HUES6 (cell line): ENCODE data around the gene LGR5.
"Not testable (repeated sequence)": the region's sequence is repeated elsewhere in the genome, so short reads cannot be mapped to it uniquely, and the experiment has no call there.

Experiments
- H3K27ac ChIP-seq: 2 replicates; pipeline ENCODE4 v1.7.0; 2013; ENCODE audit warnings: low read depth, mild to moderate bottlenecking, low read length, inconsistent platforms
- H3K27me3 ChIP-seq: 2 replicates; pipeline ENCODE4 v1.6.1; 2013; ENCODE audit warnings: low read length; ENCODE audit not compliant: control insufficient read depth, insufficient read depth
- H3K36me3 ChIP-seq: 2 replicates; pipeline ENCODE4 v1.6.1; 2013; ENCODE audit warnings: low read length; ENCODE audit not compliant: control insufficient read depth, insufficient read depth
- H3K4me1 ChIP-seq: 2 replicates; pipeline ENCODE4 v1.6.1; 2013; ENCODE audit warnings: low read length; ENCODE audit not compliant: control insufficient read depth, insufficient read depth
- H3K4me3 ChIP-seq: 2 replicates; pipeline ENCODE4 v1.5.1; 2013; ENCODE audit warnings: low read depth, low read length
- H3K9ac ChIP-seq: one replicate; pipeline ENCODE4 v1.6.1; 2013; ENCODE audit warnings: mild to moderate bottlenecking, low read length
- H3K9me3 ChIP-seq: 2 replicates; pipeline ENCODE4 v1.6.1; 2013; ENCODE audit warnings: low read depth, low read length; ENCODE audit not compliant: control insufficient read depth, insufficient read depth

Gene LGR5

DNA sequence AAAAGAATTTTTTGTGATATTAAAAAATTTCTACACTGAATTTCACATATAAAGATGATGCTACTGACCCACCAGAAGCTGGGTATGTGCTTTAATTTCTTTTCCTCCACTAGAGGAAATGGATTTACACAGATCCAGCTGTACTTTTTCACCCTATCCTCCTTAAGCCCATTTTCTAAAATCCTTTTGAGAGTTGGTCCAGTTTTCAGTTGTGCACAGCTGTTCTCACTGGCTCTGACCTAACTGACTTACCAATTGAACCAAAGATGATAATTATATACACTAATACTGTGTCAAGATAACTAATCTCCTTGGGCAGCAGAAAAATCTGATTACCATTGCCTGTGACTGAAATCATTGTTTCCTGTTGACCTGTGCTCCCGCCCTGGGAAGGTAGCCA lies 115.6 kb downstream of the LGR5 start:
- no peaks in the 10 kb centered on the region for H3K36me3 ChIP-seq
- H3K9me3 ChIP-seq, result no peaks in the 10 kb centered on the region
- no peaks in the 10 kb centered on the region for H3K27me3 ChIP-seq
- H3K27ac ChIP-seq, result no peak overlapping the region
- H3K9ac ChIP-seq, result no peak overlapping the region
- no peak overlapping the region for H3K4me3 ChIP-seq
- H3K4me1 ChIP-seq, result peaks cover 17% of the 10 kb centered on the region

DNA sequence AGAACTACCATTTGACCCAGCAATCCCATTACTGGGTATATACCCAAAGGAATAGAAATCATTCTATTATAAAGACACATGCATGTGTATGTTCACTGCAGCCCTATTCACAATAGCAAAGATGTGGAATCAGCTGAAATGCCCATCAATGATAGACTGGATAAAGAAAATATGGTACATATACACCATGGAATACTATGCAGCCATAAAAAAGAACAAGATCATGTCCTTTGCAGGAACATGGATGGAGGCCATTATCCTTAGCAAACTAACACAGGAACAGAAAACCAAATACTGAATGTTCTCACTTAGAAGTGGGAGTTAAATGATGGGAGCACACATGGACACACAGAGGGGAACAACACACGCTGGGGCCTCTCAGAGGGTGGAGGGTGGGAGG lies 116.2 kb downstream of the LGR5 start:
- H3K9ac ChIP-seq, H3K36me3 ChIP-seq, H3K27ac ChIP-seq, H3K9me3 ChIP-seq, H3K4me3 ChIP-seq, H3K27me3 ChIP-seq: not testable (repeated sequence)
- peaks cover 17% of the 10 kb centered on the region for H3K4me1 ChIP-seq

DNA sequence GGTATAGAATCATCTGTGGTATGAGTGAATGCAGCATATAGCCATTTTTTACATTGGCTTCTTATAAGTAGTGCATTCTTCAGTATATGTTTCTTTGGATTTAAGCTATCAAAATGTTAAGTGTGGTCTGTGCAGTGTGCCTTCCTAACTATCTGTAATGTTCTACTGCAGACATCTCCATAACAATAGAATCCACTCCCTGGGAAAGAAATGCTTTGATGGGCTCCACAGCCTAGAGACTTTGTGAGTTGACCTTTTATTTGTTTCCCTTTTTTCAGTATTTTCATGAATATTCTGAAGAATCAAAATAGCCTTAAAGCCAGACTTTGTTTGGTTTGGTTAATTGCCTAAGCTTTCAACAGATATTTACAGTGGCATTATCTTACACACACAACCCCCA lies 116.8 kb downstream of the LGR5 start:
- no peak overlapping the region for H3K9ac ChIP-seq
- H3K36me3 ChIP-seq, result no peaks in the 10 kb centered on the region
- no peaks in the 10 kb centered on the region for H3K9me3 ChIP-seq
- H3K4me3 ChIP-seq, result no peak overlapping the region
- H3K4me1 ChIP-seq, result peaks cover 17% of the 10 kb centered on the region
- H3K27ac ChIP-seq, result no peak overlapping the region; the same call in 1 of the 2 replicates
- H3K27me3 ChIP-seq, result no peaks in the 10 kb centered on the region

DNA sequence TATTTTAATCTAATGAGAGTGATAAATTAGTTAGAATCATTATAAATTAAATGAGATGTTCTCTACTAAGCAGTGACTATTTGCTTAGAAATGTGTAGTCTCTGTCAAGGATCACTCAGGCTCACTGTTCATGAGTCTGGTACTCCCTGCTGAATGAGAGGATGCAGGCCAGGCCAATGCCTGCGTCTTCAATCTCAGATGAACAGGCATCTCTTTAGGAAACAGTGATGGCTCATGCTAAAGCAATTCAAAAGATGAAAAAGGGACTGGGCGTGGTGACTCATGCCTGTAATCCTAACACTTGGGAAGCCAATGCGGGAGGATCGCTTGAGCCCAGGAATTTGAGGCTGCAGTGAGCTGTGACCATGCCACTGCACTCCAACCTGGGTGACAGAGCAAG lies 117.3 kb downstream of the LGR5 start:
- Histone ChIP-seq H3K27ac (no peak overlapping the region; the same call in 1 of the 2 replicates), H3K9ac (no peak overlapping the region)

DNA sequence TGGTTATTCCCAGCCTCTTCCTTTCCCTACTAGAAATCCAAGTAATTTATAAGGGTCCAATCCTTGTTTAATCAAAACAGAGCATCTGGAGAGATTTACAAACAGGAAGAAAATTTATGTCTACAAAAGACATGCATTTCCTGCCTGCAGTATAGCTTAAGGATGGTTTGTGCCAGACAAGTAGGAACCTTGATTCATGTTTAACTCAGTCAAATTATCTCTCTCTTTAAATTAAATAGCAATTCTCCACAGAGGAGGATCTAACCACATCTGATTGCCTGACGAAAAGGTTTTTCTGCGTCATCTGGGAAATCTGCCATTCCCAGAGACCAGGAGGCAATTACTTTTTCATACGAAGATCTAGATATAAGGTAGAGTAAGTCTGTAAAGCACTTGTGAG lies 118.8 kb downstream of the LGR5 start:
- Histone ChIP-seq H3K36me3 (no peaks in the 10 kb centered on the region), H3K27ac (no peak overlapping the region), H3K4me1 (peaks cover 27% of the 10 kb centered on the region), H3K27me3 (no peaks in the 10 kb centered on the region), H3K4me3 (no peak overlapping the region), H3K9ac (no peak overlapping the region), H3K9me3 (no peaks in the 10 kb centered on the region)

More for the DNA sequence above, 117.3 kb downstream of the LGR5 start:
- Histone ChIP-seq H3K27me3 (no peaks in the 10 kb centered on the region), H3K36me3 (no peaks in the 10 kb centered on the region), H3K4me1 (peaks cover 17% of the 10 kb centered on the region), H3K4me3 (no peak overlapping the region), H3K9me3 (no peaks in the 10 kb centered on the region)

DNA sequence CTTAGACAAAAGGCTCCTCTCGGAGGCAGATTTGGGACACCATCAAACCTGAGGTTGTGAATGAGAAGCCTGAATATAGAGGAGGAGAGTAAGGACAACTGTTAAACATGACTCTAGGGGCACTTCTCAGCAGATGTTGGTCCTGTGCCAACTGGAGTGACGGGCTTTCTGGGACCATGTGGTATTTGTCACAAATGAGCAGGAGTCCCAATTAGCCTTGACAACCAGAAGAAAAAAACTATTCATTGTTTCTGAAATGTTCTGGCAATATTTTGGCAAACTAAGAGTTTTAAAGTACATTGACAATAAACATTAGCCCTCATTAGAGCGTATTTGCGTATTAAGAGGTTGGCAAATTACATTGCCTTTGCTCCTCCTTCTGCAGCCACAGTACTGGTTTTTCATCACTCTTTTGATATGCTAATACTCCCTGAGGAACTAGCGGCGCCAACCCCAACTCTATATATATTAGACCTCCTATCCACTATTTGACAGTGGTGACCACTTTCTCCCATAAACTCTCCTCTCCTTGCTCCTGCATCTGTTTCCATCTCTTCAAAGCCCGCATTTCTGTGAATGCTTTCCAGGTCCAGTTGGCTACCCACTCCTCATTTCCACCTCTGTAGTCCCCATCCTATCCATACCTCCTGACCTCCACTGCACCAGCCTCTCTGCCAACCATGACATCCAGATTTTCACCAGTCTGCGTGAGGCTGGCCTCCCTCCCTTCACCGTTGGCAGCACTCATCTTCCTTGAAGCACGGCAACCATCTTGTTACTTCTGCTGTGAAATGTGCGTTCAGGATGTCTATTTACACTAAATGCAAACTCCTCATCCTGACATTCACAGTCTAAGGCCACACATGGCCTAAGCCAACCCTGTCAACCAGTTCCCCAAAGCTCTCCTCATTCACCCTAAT lies 123.3 kb downstream of the LGR5 start:
- peaks cover 14% of the 10 kb centered on the region for H3K4me1 ChIP-seq
- H3K9me3 ChIP-seq, result no peaks in the 10 kb centered on the region
- no peak overlapping the region for H3K4me3 ChIP-seq
- H3K27me3 ChIP-seq, result no peaks in the 10 kb centered on the region
- no peak overlapping the region for H3K9ac ChIP-seq
- no peaks in the 10 kb centered on the region for H3K36me3 ChIP-seq
- no peak overlapping the region for H3K27ac ChIP-seq

DNA sequence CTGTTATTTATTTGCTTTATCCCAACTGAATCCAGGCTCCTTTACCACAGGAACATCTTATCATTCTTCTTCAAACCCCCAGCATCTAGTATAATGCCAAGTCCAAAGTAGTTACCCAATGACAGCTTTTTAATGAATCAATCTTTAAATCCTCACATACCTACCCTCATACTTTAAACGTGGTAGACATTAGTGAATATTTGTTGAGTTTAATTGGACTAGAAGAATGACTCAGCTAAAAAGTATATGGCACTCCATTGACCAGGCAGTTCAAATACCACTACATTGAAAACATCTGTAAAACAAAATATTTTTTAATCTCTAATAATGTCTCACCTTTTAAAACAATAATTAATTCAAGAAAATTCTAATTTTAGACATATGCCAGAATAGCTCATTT lies 125.9 kb downstream of the LGR5 start:
- H3K9me3 ChIP-seq, result no peaks in the 10 kb centered on the region

DNA sequence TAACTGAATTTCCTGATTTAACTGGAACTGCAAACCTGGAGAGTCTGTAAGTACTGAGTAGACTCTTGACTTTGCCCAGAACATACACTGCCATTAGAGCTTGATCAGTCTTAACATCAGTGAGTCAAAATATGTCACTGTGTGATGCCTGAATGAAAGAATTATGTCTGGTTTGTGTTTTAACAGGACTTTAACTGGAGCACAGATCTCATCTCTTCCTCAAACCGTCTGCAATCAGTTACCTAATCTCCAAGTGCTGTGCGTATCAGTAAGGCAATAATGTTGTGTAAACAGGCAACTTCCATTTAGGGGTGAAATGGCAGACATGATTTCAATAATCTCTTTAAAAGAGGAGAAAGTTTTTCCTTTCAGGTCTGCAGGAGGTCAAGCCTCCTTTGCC lies 127.1 kb downstream of the LGR5 start:
- Histone ChIP-seq H3K9ac (no peak overlapping the region), H3K9me3 (no peaks in the 10 kb centered on the region), H3K27ac (no peak overlapping the region), H3K36me3 (no peaks in the 10 kb centered on the region), H3K4me3 (no peak overlapping the region), H3K4me1 (peaks cover 14% of the 10 kb centered on the region), H3K27me3 (no peaks in the 10 kb centered on the region)

More for the DNA sequence above, 125.9 kb downstream of the LGR5 start:
- Histone ChIP-seq H3K27me3 (no peaks in the 10 kb centered on the region), H3K4me3 (no peak overlapping the region), H3K27ac (no peak overlapping the region), H3K9ac (no peak overlapping the region), H3K4me1 (peaks cover 14% of the 10 kb centered on the region), H3K36me3 (no peaks in the 10 kb centered on the region)

DNA sequence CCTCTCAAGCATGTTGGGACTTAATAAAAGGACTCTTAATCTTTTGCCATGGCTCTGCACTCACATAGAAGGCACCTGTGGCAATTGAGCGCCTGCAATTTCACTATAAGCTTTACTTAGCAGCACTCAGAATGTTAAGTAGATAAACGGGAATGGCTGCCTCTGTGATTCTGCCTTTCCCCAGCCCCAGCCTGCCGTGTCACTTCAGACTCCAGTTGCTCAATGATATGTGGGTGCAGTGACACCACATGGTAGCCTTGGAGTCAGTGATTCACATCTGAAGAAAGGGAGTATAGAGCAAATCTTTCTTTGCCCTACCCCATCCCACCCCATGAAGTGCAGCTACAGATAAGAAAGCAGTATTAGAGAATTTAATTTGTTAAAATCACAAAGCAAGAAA lies 127.9 kb downstream of the LGR5 start:
- no peak overlapping the region for H3K4me3 ChIP-seq
- H3K36me3 ChIP-seq, result no peaks in the 10 kb centered on the region
- no peak overlapping the region for H3K27ac ChIP-seq
- peaks cover 13% of the 10 kb centered on the region for H3K4me1 ChIP-seq
- no peak overlapping the region for H3K9ac ChIP-seq
- H3K9me3 ChIP-seq, result no peaks in the 10 kb centered on the region
- no peaks in the 10 kb centered on the region for H3K27me3 ChIP-seq

DNA sequence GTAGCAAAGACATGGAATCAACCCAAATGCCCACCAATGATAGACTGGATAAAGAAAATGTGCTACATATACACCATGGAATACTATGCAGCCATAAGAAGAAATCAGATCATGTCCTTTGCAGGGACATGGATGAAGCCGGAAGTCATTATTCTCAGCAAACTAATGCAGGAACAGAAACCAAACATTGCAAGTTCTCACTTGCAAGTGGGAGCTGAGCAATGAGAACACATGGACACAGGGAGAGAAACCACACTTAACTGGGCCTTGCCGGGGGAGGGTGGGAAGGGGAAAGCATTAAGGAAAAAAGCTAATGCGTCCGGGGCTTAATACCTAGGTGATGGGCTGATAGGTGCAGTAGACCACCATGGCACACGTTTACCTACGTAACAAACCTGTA lies 130.3 kb downstream of the LGR5 start:
- H3K9me3 ChIP-seq, H3K27me3 ChIP-seq, H3K9ac ChIP-seq, H3K27ac ChIP-seq, H3K36me3 ChIP-seq, H3K4me3 ChIP-seq, H3K4me1 ChIP-seq: not testable (repeated sequence)

DNA sequence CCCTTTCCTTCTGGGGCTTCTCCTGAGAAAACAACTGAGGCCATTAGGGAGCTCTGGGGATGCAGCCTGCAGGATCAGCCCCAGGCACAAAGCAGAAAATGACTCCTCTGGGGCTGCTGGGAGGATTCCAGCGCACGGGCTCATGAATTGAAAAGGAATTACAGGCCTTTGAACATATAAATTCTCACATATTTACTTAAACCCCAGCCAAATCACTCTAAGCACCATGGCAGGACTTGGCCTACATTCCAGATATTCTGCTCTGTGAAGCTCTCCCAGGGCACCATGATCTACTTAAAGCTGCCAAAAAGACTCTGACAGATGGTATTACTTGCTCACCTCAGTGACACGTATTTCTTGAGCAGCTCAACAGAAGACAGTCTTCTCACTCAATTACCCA lies 136.9 kb downstream of the LGR5 start:
- no peaks in the 10 kb centered on the region for H3K9me3 ChIP-seq
- no peaks in the 10 kb centered on the region for H3K36me3 ChIP-seq
- no peaks in the 10 kb centered on the region for H3K4me1 ChIP-seq
- no peaks in the 10 kb centered on the region for H3K27me3 ChIP-seq
- H3K9ac ChIP-seq, result no peak overlapping the region
- H3K4me3 ChIP-seq, result no peak overlapping the region
- no peak overlapping the region for H3K27ac ChIP-seq
